Upper lobe of left lung (tissue), 4 donors: ENCODE measurements around the gene RMDN2.

ENCODE experiments used
- CTCF ChIP-seq, 6 experiments: fragments of 450-650 bp in 4 of 6; fragments of 200-600 bp in 2 of 6; sonication (generic) in 2 of 6; IDR thresholded peaks; one replicate each; pipeline ENCODE4 v1.5.1; 2016 to 2019; ENCODE audit warnings: antibody characterized with exemption in 6 of 6
- POLR2AphosphoS5 ChIP-seq, 2 donors: sonication (generic); formaldehyde crosslinking; IDR thresholded peaks; one replicate each; pipeline ENCODE4 v1.5.1; 2017; ENCODE audit warnings: antibody characterized with exemption in 2 of 2

DNA sequence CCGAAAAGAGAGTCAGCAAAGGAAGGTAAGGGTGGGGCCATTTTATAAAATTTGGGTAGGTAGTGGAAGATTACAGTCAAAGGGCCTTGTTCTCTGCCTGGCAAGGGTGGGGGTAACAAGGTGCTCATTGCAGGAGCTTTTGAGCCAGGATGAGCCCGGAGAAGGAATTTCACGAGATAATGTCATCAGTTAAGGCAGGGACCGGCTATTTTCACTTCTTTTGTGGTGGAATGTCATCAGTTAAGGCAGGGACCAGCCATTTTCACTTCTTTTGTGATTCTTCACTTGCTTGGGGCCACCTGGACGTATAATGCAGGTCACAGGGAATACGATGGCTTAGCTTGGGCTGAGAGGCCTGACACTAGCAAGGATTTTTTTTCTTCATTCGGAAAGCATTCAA, 92.7 kb downstream of the RMDN2 start:
- no peak for TF ChIP-seq CTCF (IDR thresholded peaks at IDR 0.05)
- no peak for TF ChIP-seq POLR2AphosphoS5 (IDR thresholded peaks at IDR 0.05)
